Measurements from ENCODE around the gene DDX3X. TPM values are rescaled to one million over a fixed set of nuclear protein-coding genes. Genes with fewer than 3 reads are reported as not detected.

DDX3X gene
- total and polyA plus RNA-seq, 10 of the 15 experiments (the other 5 are each of a cell fraction or from before 2014, with no cell fraction given) = 52.0 to 283 (median 172) TPM

GRCh38 chrX:41314204-41314603 lies 19.8 kb upstream of the DDX3X start:
- in situ Hi-C loops (cut with MboI) (no loop called here), intact Hi-C loops (cut with micrococcal nuclease; ENCODE audit: unreplicated experiment) (no loop called here)
- H3K9me3 ChIP-seq (replicated peaks; ENCODE audit: control insufficient read depth, insufficient read depth, low read length) = no peaks in the 10 kb centered on the region
- H2AFZ ChIP-seq (ENCODE audit: control insufficient read depth, low read depth, low read length) = no peak overlapping the region
- ATAC-seq (peak; percentile 49; the same call in 2 of the 3 replicates), FAIRE-seq (no peak), DNase-seq (ENCODE audit: low read depth, low spot score) (no peak)
- TF ChIP-seq ZSCAN29 (IDR thresholded peaks at IDR 0.05) (no peak), CREB1 (IDR thresholded peaks at IDR 0.05; ENCODE audit: low read depth) (0 out of 2 replicates have a peak, but pooled peaks have one; percentile 16)
- ChIA-PET SMC1A (ENCODE audit: uncharacterized antibody, unreplicated experiment) (no interaction called here), CTCF (interaction anchor here (0.7 kb wide), 1 partner anchor 175 kb away, joined by 3 read pairs; no protein-coding TSS in a partner anchor), POLR2A (interaction anchor here (0.7 kb wide), 1 partner anchor 1697 kb away, joined by 3 read pairs; no protein-coding TSS in a partner anchor), RAD21 (ENCODE audit: unreplicated experiment) (no interaction called here)
- no peak overlapping the region for H3K4me3 ChIP-seq
- H3K36me3 ChIP-seq (ENCODE audit: control insufficient read depth in 2 of 2, insufficient read depth in 2 of 2, low read length in 1 of 2) = no peaks in the 10 kb centered on the region
- H3K4me1 ChIP-seq (ENCODE audit: control insufficient read depth, insufficient read depth, low read length) = peaks cover 3% of the 10 kb centered on the region; the same call in 1 of the 2 replicates
- H3K4me2 ChIP-seq (ENCODE audit: control insufficient read depth, insufficient read depth) = no peak overlapping the region
- no peak overlapping the region for H3K27ac ChIP-seq (ENCODE audit: control insufficient read depth, insufficient read depth)
- H3K9ac ChIP-seq (ENCODE audit: control insufficient read depth, insufficient read depth, low read length) = no peak overlapping the region
- 17% methylated on average over 4 of the region's 4 CpGs for WGBS (ENCODE audit: insufficient coverage, insufficient replicate concordance, low lambda C conversion rate, missing lambda C conversion rate)
- no TSS peak for BruUV-seq (replicated peaks)
- no peaks in the 10 kb centered on the region for H3K79me2 ChIP-seq (ENCODE audit: control insufficient read depth, insufficient read depth, low read length)
- H3K27me3 ChIP-seq (replicated peaks in 1 of 2; ENCODE audit: control insufficient read depth in 2 of 2, insufficient read depth in 2 of 2, low read length in 1 of 2) = no peaks in the 10 kb centered on the region
- H4K20me1 ChIP-seq (ENCODE audit: control insufficient read depth, insufficient read depth) = no peaks in the 10 kb centered on the region

GRCh38 chrX:41314881-41315280 lies 19.1 kb upstream of the DDX3X start:
- H3K9ac ChIP-seq (ENCODE audit: control insufficient read depth, insufficient read depth, low read length) = no peak overlapping the region
- intact Hi-C loops (cut with micrococcal nuclease; ENCODE audit: unreplicated experiment) (no loop called here), in situ Hi-C loops (cut with MboI) (no loop called here)
- no peaks in the 10 kb centered on the region for H3K27me3 ChIP-seq (replicated peaks in 1 of 2; ENCODE audit: control insufficient read depth in 2 of 2, insufficient read depth in 2 of 2, low read length in 1 of 2)
- peaks cover 3% of the 10 kb centered on the region; the same call in 1 of the 2 replicates for H3K4me1 ChIP-seq (ENCODE audit: control insufficient read depth, insufficient read depth, low read length)
- SMC1A ChIA-PET (ENCODE audit: uncharacterized antibody, unreplicated experiment) = no interaction called here
- TF ChIP-seq RUNX3 (IDR thresholded peaks at IDR 0.05; ENCODE audit: low read length) (no peak), CREB1 (IDR thresholded peaks at IDR 0.05; ENCODE audit: low read depth) (no peak), NFXL1 (IDR thresholded peaks at IDR 0.05; ENCODE audit: borderline replicate concordance) (no peak), DPF2 (IDR thresholded peaks at IDR 0.05) (no peak), SREBF1 (IDR thresholded peaks at IDR 0.05; ENCODE audit: low read length) (no peak), SUPT20H (IDR thresholded peaks at IDR 0.05; ENCODE audit: borderline replicate concordance, control insufficient read depth, low read depth, low read length) (no peak), BCL3 (IDR thresholded peaks at IDR 0.05; ENCODE audit: borderline replicate concordance, insufficient read depth, low read depth, low read length, poor library complexity, severe bottlenecking) (no peak), NBN (IDR thresholded peaks at IDR 0.05) (no peak), EED (IDR thresholded peaks at IDR 0.05; ENCODE audit: low read depth) (no peak), NR2C1 (IDR thresholded peaks at IDR 0.05) (no peak), ZNF622 (IDR thresholded peaks at IDR 0.05) (no peak), ZZZ3 (IDR thresholded peaks at IDR 0.05; ENCODE audit: control insufficient read depth, insufficient read length, low read depth) (no peak), SUZ12 (IDR thresholded peaks at IDR 0.05; ENCODE audit: unreplicated experiment) (no peak), POLR2AphosphoS5 (IDR thresholded peaks at IDR 0.05; ENCODE audit: low read length) (no peak)
- no peak overlapping the region for H3K4me2 ChIP-seq (ENCODE audit: control insufficient read depth, insufficient read depth)
- POLR2A ChIA-PET = interaction anchor here (0.7 kb wide), 1 partner anchor 964 kb away, joined by 4 read pairs; no protein-coding TSS in a partner anchor
- BruUV-seq (replicated peaks) = no TSS peak
- ATAC-seq (no peak), FAIRE-seq (no peak), DNase-seq (ENCODE audit: low read depth, low spot score) (no peak)
- RAD21 ChIA-PET (ENCODE audit: unreplicated experiment) = no interaction called here
- CTCF ChIA-PET = no interaction called here
- no peaks in the 10 kb centered on the region for H4K20me1 ChIP-seq (ENCODE audit: control insufficient read depth, insufficient read depth)
- 71% methylated on average over 7 of the region's 7 CpGs for WGBS (ENCODE audit: insufficient coverage, insufficient replicate concordance, low lambda C conversion rate, missing lambda C conversion rate)
- no peaks in the 10 kb centered on the region for H3K79me2 ChIP-seq (ENCODE audit: control insufficient read depth, insufficient read depth, low read length)
- H2AFZ ChIP-seq (ENCODE audit: control insufficient read depth, low read depth, low read length) = no peak overlapping the region
- no peak overlapping the region for H3K4me3 ChIP-seq
- H3K9me3 ChIP-seq (replicated peaks; ENCODE audit: control insufficient read depth, insufficient read depth, low read length) = no peaks in the 10 kb centered on the region
- H3K27ac ChIP-seq (ENCODE audit: control insufficient read depth, insufficient read depth) = no peak overlapping the region
- H3K36me3 ChIP-seq (ENCODE audit: control insufficient read depth in 2 of 2, insufficient read depth in 2 of 2, low read length in 1 of 2) = no peaks in the 10 kb centered on the region

Data from GM12878 (cell line).